Activated CD8-positive, alpha-beta memory T cell treated with anti-CD3 and anti-CD28 coated beads, Interleukin-2, amount 50 U/mL, for 4 hours (primary cell): ENCODE results near the gene NUMBL.

Experiments used
- DNase-seq: peaks from one replicate; pipeline ENCODE4 v3.0.0-alpha.2; 2020

NUMBL gene

GRCh38 chr19:40688987-40689338 is 1.5 kb downstream of the NUMBL start:
- DNase-seq = no peak

- no peak for DNase-seq
Observed at GRCh38 chr19:40688309-40688708, 2.1 kb downstream of the NUMBL start.

GRCh38 chr19:40687525-40688016 is 2.9 kb downstream of the NUMBL start:
- DNase-seq = no peak

GRCh38 chr19:40686882-40687524 is 3.4 kb downstream of the NUMBL start:
- no peak for DNase-seq

- no peak for DNase-seq
Observed at GRCh38 chr19:40685563-40685962, 4.9 kb downstream of the NUMBL start.

GRCh38 chr19:40685016-40685526 is 5.4 kb downstream of the NUMBL start:
- DNase-seq = no peak

- no peak for DNase-seq
Observed at GRCh38 chr19:40684280-40684679, 6.2 kb downstream of the NUMBL start.

GRCh38 chr19:40683437-40683836 is 7.0 kb downstream of the NUMBL start:
- DNase-seq = no peak

GRCh38 chr19:40682431-40682964 is 8.0 kb downstream of the NUMBL start:
- no peak for DNase-seq

- no peak for DNase-seq
Observed at GRCh38 chr19:40681039-40681438, 9.4 kb downstream of the NUMBL start.

- DNase-seq = no peak
Observed at GRCh38 chr19:40677156-40677555, 13.3 kb downstream of the NUMBL start.

GRCh38 chr19:40674291-40674690 is 16.2 kb downstream of the NUMBL start:
- no peak for DNase-seq

GRCh38 chr19:40673397-40673796 is 17.1 kb downstream of the NUMBL start:
- no peak for DNase-seq

- DNase-seq = no peak
Observed at GRCh38 chr19:40672573-40673299, 17.7 kb downstream of the NUMBL start.

- no peak for DNase-seq
Observed at GRCh38 chr19:40672038-40672437, 18.4 kb downstream of the NUMBL start.

GRCh38 chr19:40671404-40671803 is 19.0 kb downstream of the NUMBL start:
- no peak for DNase-seq

GRCh38 chr19:40668991-40669614 is 21.3 kb downstream of the NUMBL start:
- DNase-seq = no peak

- no peak for DNase-seq
Observed at GRCh38 chr19:40667602-40668001, 22.8 kb downstream of the NUMBL start.

- no peak for DNase-seq
Observed at GRCh38 chr19:40666803-40667438, 23.5 kb downstream of the NUMBL start.

GRCh38 chr19:40663695-40664692 is 26.5 kb downstream of the NUMBL start:
- peak; percentile 26 for DNase-seq

- DNase-seq = peak; percentile 95
Observed at GRCh38 chr19:40662925-40663694, 27.3 kb downstream of the NUMBL start.
